Measurements from ENCODE around the gene TMEM106B. TPM values are rescaled to one million over a fixed set of nuclear protein-coding genes. Genes with fewer than 3 reads are reported as not detected.
"Not testable (repeated sequence)": the region's sequence is repeated elsewhere in the genome, so short reads cannot be mapped to it uniquely, and the experiment has no call there.

TMEM106B gene
- polyA plus RNA-seq, 10 donors: 31.7 to 46.2 (median 39.2) TPM

- no peak for DNase-seq
These were observed 11.9 kb downstream of the TMEM106B start for GRCh38 chr7:12222889-12223579.

- DNase-seq: not testable (repeated sequence)
These were observed 13.9 kb downstream of the TMEM106B start for GRCh38 chr7:12225017-12225416.

- DNase-seq: peak in 1 of 3 donors; percentile 14
These were observed 15.7 kb downstream of the TMEM106B start for GRCh38 chr7:12226756-12227155.

GRCh38 chr7:12228024-12228423 is 16.9 kb downstream of the TMEM106B start:
- DNase-seq: no peak

GRCh38 chr7:12229046-12229445 is 18.0 kb downstream of the TMEM106B start:
- no peak for DNase-seq

- DNase-seq: no peak
These were observed 20.0 kb downstream of the TMEM106B start for GRCh38 chr7:12231097-12231496.

- no peak for DNase-seq
These were observed 22.1 kb downstream of the TMEM106B start for GRCh38 chr7:12233175-12233574.

- DNase-seq: no peak
These were observed 23.3 kb downstream of the TMEM106B start for GRCh38 chr7:12234334-12234865.

- no peak for DNase-seq
These were observed 24.9 kb downstream of the TMEM106B start for GRCh38 chr7:12235970-12236369.

- no peak for DNase-seq
These were observed 25.9 kb downstream of the TMEM106B start for GRCh38 chr7:12237007-12237406.

GRCh38 chr7:12239806-12240205 is 28.7 kb downstream of the TMEM106B start:
- no peak for DNase-seq

- no peak for DNase-seq
These were observed 33.0 kb downstream of the TMEM106B start for GRCh38 chr7:12244129-12244528.

GRCh38 chr7:12244694-12245093 is 33.6 kb downstream of the TMEM106B start:
- no peak for DNase-seq

- no peak for DNase-seq
These were observed 38.6 kb downstream of the TMEM106B start for GRCh38 chr7:12249706-12250105.

- DNase-seq: no peak
These were observed 39.1 kb downstream of the TMEM106B start for GRCh38 chr7:12250232-12250631.

GRCh38 chr7:12256090-12256489 is 45.0 kb downstream of the TMEM106B start:
- no peak for DNase-seq

- peak in 2 of 3 donors; percentile 10 to 13 for DNase-seq
These were observed 46.5 kb downstream of the TMEM106B start for GRCh38 chr7:12257582-12257981.

GRCh38 chr7:12258074-12258473 is 47.0 kb downstream of the TMEM106B start:
- DNase-seq: no peak

- no peak for DNase-seq
These were observed 56.4 kb downstream of the TMEM106B start for GRCh38 chr7:12267542-12267941.

GRCh38 chr7:12269100-12269895 is 58.2 kb downstream of the TMEM106B start:
- DNase-seq: no peak

- DNase-seq: no peak
These were observed 69.9 kb downstream of the TMEM106B start for GRCh38 chr7:12281038-12281437.

GRCh38 chr7:12287901-12288300 is 76.8 kb downstream of the TMEM106B start:
- DNase-seq: no peak

GRCh38 chr7:12289996-12290395 is 78.9 kb downstream of the TMEM106B start:
- no peak for DNase-seq

Measured in muscle of back (tissue), 11 donors.